HG02840 (cell line): Measurements from ENCODE around the gene CFAP43.

ENCODE experiments used
- ATAC-seq: cut with Tn5 transposase; IDR thresholded peaks from one replicate; pipeline ENCODE4 v1.9.1; 2021; ENCODE audit warnings: mild to moderate bottlenecking, moderate library complexity, moderate number of reproducible peaks; ENCODE audit not compliant: unreplicated experiment, low FRiP score

Gene CFAP43

GRCh38 chr10:104142081-104142480 is 90.1 kb downstream of the CFAP43 start:
- ATAC-seq, result no peak

DNA sequence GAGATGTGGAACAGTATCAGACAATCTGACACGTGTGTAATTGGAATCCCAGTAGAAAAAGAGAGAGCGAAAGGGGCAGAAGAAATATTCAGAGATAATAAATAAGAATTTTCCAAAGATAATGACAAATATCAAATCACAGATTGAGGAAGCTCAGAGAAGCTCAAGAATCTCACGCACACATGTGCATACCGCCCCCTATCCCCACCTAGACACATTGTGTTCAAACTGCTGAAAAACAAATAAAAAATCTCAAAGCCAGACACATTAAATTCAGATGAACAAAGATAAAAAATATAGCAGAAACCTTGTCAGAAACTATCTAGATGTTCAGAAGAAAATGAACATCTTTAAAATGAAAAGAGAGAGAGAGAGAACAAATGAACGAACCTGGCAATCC is 92.9 kb downstream of the CFAP43 start:
- ATAC-seq, result no peak

GRCh38 chr10:104138131-104138530 is 94.0 kb downstream of the CFAP43 start:
- ATAC-seq, result no peak

GRCh38 chr10:104130041-104130440 is 102.1 kb downstream of the CFAP43 start:
- ATAC-seq, result no peak

DNA sequence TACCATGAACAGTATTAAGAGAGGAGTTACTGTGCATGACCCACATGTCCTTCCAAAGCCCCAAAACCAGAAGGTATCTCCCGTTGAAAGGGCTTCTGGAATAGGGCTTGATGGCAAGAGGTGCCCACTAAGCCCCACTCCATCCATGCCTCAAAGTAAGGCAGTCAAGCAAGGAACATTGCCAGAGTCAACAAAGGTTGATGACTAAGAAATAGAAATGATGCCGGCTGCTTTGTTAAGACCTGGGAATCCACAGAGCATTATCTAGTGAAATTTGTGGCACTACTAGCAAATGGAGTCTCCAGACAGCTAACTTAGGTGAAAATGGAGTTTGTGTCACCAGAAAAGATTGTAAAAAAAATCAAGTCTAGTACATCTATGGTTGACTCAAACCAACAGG is 104.0 kb downstream of the CFAP43 start:
- no peak for ATAC-seq

- no peak for ATAC-seq
Measured at GRCh38 chr10:104127411-104127810, 104.8 kb downstream of the CFAP43 start.

DNA sequence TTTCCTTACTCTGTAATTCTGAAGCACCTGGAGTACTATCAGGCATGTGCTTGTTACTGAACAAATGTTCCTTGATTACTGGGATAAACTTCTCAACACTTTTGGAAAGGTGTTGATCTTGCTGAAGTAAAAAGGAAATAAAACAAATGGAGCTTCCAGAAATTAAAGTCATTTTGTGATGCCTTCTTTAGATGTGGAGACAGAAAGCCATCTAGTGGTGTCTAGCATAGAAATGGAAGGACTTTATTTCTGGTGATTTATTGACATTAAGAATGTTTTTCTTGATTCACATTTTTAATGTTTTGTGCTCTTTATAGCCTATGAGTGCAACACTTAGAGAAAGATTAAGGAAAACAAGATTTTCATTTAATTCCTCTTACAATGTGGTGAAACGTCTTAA is 108.8 kb downstream of the CFAP43 start:
- ATAC-seq, result no peak

DNA sequence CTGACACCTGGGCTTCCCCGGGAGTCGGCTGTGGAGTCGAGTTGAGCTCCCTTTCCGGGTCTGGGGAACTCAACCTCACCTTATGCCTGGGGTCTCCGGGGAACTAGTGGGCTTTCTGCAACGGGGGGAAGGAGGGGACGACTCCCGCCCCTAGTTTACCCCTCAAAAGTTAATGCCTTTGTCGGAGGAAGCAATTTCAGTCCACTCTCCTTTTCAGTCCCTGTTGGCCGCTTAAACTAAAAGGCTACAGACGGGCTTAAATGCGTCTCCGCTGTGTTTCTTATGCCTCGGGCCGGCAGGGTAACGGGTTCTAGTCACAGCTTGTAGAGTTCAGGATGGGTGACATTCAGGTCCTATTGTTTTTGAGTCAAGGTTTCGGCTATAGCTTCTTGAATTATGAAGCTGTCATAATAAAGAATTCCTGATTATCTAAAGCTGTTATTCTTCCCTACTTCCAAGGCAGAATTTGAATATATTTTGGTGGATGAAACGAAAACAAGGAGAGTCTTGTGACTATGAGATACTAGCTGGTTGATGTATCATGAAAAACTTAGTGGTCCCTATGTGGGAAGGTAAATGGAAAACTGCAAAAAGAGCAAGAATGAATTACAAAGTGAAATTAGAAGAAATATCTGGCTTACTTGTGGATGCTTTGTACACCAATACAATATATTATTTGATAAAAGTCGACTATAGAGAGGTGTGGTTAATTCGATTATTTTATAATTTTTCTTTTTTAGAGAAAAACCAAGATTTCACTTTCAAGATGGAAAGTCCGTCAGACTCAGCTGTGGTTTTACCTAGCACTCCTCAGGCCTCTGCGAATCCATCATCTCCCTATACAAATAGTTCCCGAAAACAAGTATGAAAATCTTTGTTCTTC is 109.7 kb downstream of the CFAP43 start:
- ATAC-seq, result peak; percentile 0

GRCh38 chr10:104121485-104122224 is 110.5 kb downstream of the CFAP43 start, which contains the start of gene SFR1:
Gene SFR1 (plus strand): TSS chr10:104122171. CDS start chr10:104122184, 13 bp downstream.
- ATAC-seq, result peak; percentile 95

- ATAC-seq, result peak; percentile 33
Measured at GRCh38 chr10:104120903-104121484, 111.2 kb downstream of the CFAP43 start.

DNA sequence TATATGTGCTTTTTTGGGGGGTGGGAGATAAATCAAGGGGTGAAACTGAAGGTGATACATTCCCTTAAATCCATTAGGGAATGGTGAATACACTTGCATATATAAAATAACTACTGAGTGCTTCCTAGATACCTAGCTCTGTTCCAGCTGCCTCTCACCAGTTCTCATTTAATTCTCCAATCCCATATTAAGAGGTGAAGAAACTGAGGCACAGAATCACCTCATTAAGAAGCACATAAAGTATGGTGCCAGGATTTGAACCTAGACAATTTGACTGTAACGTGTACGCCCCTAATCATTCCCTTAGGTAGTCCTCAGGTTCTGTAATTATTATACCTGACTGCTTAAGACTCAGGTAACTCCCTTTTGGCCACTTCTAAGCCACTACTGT is 111.7 kb downstream of the CFAP43 start:
- no peak for ATAC-seq

- ATAC-seq, result no peak
Measured at GRCh38 chr10:104119996-104120395, 112.2 kb downstream of the CFAP43 start.

DNA sequence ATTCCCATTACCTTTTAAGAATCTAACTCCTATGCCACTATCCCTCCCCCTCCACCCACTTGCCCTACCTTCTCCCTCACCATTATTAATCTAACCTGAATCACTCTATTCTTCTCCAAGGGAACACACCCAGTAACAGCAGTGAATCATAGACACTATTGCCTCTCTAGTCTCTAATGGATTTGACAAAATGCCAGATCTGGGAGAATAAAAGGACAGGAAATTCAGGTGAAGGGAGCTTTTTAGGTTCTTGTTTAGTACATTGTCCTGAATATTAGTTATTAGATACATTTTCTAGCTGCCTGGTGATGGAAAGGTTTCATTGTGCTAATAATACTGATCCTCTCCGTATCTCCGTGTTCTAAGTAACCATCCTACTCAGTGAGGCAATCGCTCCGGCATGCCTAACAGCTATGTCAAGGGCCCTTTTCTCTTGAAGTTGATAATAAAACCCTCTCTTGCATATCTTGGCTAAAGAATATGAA is 114.3 kb downstream of the CFAP43 start:
- ATAC-seq, result no peak

DNA sequence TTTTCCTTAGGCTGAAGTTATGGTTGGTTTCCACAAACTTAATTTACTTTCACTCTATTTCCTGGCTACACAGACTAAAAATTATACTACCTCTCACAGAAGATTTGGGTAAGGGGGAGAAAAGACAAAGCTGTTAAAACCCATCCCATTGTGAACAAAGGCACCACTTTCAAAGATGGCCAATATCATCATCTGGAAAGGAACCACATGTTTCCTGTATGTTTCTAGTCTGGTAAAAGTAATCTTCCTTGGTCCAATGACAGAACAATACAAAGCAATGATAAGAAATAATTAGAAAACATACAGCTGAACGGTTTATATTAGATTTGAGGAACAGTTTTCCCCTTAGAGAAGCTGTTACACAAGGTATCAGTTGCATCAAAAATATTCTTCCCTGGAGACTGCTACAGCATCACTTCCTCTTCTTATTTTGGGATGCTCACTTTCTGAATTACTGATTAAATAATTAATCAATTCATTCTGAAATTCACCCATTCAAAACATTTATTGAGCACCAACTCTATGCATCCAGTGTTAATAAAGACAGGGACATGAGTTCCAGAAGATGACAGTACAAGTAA is 118.7 kb downstream of the CFAP43 start:
- no peak for ATAC-seq

DNA sequence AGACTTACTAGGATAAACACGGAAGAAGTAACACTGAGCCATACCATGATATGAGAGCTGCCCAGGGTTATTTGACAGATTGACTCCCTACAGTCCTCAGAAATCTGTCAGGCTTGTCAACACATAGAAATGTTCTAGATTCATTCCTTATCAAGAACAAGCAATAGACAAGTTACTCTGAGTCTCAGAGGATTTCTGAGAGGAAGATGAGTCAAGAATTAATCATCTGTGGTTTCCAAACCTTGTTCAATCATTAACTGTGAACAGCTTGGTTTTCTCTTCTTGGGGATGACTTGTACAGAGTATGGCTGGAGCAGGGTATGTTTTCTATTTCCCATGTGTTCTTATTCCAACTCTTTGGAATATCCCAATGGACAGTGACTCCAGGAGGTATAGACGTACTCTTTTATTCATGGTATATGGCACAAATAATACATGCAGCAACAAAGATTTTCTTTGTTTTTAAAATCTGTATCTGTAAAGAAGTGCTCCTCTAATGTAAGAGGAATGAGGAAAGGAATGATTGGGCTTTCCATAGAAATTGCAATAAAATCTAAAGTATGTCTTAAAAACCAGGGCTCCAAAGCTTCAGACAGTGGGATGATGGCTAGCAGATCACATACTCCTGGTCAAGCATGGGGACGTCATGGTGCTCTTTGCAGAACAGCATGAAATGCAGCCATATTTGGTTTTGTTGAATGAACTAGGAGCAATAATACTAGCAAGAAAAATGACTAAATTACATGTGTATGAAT is 122.1 kb downstream of the CFAP43 start:
- ATAC-seq, result peak; percentile 88

GRCh38 chr10:104104926-104105325 is 127.2 kb downstream of the CFAP43 start:
- ATAC-seq, result no peak

DNA sequence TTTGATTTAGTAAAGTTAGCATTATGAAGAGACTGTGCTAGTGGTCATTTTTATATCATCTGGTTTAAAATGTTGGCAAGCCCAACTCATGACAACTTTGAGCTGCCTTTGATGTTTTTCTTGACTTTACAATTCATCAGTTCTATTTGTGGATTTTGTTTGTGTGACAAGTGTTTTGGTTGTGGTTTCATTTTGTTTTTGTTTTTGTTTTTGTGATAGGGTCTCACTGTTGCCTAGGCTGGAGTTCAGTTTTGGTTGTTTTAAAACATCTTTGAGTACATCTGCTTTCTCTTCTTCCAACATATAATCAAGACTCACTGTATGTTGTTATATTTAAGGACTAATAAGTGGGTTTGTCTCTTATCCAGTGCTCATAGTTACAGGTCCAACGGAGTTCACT is 127.7 kb downstream of the CFAP43 start:
- no peak for ATAC-seq

DNA sequence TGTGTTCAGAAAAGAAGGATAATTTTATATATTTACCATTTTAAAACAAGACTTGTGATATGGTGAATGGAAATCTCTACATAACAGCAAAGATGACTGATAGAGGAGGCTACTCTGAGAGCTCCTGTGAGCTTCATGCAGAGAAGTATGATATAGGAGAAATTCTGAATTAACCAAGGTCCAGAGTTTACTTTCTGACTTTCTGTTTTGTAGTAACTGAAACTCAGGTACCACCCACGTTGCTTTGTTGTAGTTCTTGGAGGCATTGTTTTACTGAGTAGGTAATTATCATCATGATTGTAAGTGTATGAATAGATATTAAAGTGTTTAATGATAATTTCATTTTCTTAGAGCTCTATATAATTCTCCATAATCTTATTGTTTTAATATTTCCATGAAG is 128.2 kb downstream of the CFAP43 start:
- ATAC-seq, result no peak

DNA sequence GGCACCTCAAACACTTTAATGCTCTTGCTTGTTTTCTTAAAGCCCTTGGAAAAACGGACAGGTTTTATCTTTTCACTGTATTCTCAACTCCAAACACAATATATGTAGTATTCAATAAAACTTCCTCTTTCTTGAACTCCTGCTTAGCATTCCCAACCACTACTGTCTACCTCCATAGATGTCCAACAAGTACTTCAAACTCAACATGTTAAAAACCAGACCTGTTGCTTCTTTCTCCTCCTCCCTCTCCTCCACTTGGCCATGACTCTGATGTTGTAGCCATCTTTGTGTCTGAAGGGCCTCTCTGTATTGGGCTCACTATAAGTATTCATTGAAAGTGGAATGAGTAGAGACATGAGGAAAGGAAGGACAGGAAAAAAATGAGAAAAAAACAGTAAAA is 130.3 kb downstream of the CFAP43 start:
- no peak for ATAC-seq

GRCh38 chr10:104100795-104101194 is 131.4 kb downstream of the CFAP43 start:
- no peak for ATAC-seq
